HAP-1 (cell line): Measurements from ENCODE around the gene GTPBP2.
A peak's percentile ranks its signal among the peaks of the same experiment; 100 is the strongest.
"Not testable (repeated sequence)": the region's sequence is repeated elsewhere in the genome, so short reads cannot be mapped to it uniquely, and the experiment has no call there.

Experiments
- DNase-seq, 2 experiments: peaks; one replicate each; pipeline ENCODE4 v3.0.0-alpha.2; 2016 to 2020; ENCODE audit warnings: low spot score in 2 of 2
- H3K27me3 ChIP-seq: fragments of 250-450 bp; sonication (Bioruptor Pico); 2 replicates; pipeline ENCODE4 v1.5.1; 2020; ENCODE audit warnings: low read depth, mild to moderate bottlenecking, moderate library complexity
- H3K36me3 ChIP-seq: fragments of 250-450 bp; sonication (Bioruptor Pico); replicated peaks from 2 replicates; pipeline ENCODE4 v1.5.1; 2020; ENCODE audit warnings: mild to moderate bottlenecking
- H3K4me1 ChIP-seq: fragments of 250-450 bp; sonication (Bioruptor Pico); 2 replicates; pipeline ENCODE4 v1.5.1; 2020; ENCODE audit warnings: mild to moderate bottlenecking
- H3K4me3 ChIP-seq: fragments of 250-450 bp; sonication (Bioruptor Pico); 2 replicates; pipeline ENCODE4 v1.5.1; 2020; ENCODE audit warnings: mild to moderate bottlenecking, moderate library complexity
- H3K9me3 ChIP-seq: fragments of 250-450 bp; sonication (Bioruptor Pico); 2 replicates; pipeline ENCODE4 v1.5.1; 2020; ENCODE audit warnings: mild to moderate bottlenecking, moderate library complexity
- in situ Hi-C: fragments of 300-500 bp; cut with MboI; formaldehyde crosslinking; loops from 3 replicates; pipeline ENCODE4 v1.14.3; 2020; ENCODE audit warnings: low sequenced_read_pairs, inconsistent platforms, mixed read lengths

GTPBP2 gene

GRCh38 chr6:43644940-43645612 is 16.0 kb upstream of the GTPBP2 start, which contains the start of gene RSPH9:
Gene RSPH9, plus strand, starts transcription at chr6:43645036. Its CDS starts 63 bp downstream, at chr6:43645099.
- H3K9me3 ChIP-seq = no peaks in the 10 kb centered on the region
- no peaks in the 10 kb centered on the region for H3K27me3 ChIP-seq
- in situ Hi-C loops = no loop called here
- H3K4me3 ChIP-seq = no peak within 1 kb of the TSS
- H3K36me3 ChIP-seq = peaks cover 18% of the 10 kb centered on the region
- DNase-seq = no peak
- no peaks in the 10 kb centered on the region for H3K4me1 ChIP-seq

GRCh38 chr6:43639984-43640800 is 11.1 kb upstream of the GTPBP2 start:
- Histone ChIP-seq H3K4me1 (peaks cover 6% of the 10 kb centered on the region), H3K36me3 (peaks cover 56% of the 10 kb centered on the region), H3K27me3 (no peaks in the 10 kb centered on the region), H3K9me3 (no peaks in the 10 kb centered on the region), H3K4me3 (no peak overlapping the region)
- in situ Hi-C loops = no loop called here
- DNase-seq = no peak

- peak overlapping the region; percentile 82 for H3K4me3 ChIP-seq
- in situ Hi-C loops = no loop called here
- H3K4me1 ChIP-seq = peaks cover 6% of the 10 kb centered on the region
- H3K36me3 ChIP-seq = peaks cover 50% of the 10 kb centered on the region
- DNase-seq = no peak
- H3K27me3 ChIP-seq = no peaks in the 10 kb centered on the region
- no peaks in the 10 kb centered on the region for H3K9me3 ChIP-seq
Measured at GRCh38 chr6:43636308-43636659, 7.2 kb upstream of the GTPBP2 start.

GRCh38 chr6:43635387-43636307 is 6.6 kb upstream of the GTPBP2 start, which contains the start of gene MAD2L1BP:
Gene MAD2L1BP, plus strand, starts transcription at chr6:43635840. Its CDS starts 36 bp downstream, at chr6:43635876.
- no peaks in the 10 kb centered on the region for H3K27me3 ChIP-seq

DNA sequence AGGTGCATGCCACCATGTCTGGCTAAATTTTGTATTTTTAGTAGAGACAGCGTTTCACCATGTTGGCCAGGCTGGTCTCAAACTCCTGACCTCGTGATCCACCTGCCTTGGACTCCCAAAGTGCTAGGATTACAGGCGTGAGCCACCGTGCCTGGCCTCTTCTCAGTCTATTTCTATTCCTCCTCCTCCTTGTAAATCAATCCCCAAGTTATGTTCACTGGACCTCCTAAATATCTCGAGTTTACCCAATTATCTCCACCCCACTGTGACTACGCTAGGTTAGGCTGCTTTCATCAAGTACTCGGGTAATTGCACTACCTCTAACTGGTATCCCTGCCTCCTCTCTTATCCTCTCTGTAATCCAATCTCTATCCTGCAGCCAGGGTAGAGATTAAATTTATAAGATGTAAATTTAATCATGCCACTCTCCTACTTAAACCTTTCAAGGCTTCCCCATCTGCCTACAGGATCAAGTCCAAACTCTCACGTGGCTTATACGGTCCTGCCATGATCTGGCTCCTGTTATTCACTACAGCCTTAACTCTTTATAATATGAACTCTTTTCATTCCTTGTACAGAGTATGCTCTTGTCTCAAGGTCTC is 5.7 kb upstream of the GTPBP2 start:
- Histone ChIP-seq H3K9me3 (no peaks in the 10 kb centered on the region), H3K36me3 (peaks cover 35% of the 10 kb centered on the region), H3K4me1 (peaks cover 11% of the 10 kb centered on the region), H3K4me3 (no peak overlapping the region), H3K27me3 (no peaks in the 10 kb centered on the region)
- DNase-seq = no peak
- in situ Hi-C loops = no loop called here

More at GRCh38 chr6:43635387-43636307, 6.6 kb upstream of the GTPBP2 start, which contains the start of gene MAD2L1BP:
- peak; percentile 82 to 92 for DNase-seq
- Histone ChIP-seq H3K4me1 (peaks cover 6% of the 10 kb centered on the region), H3K36me3 (peaks cover 44% of the 10 kb centered on the region), H3K9me3 (no peaks in the 10 kb centered on the region), H3K4me3 (peak within 1 kb of the TSS; percentile 82)
- in situ Hi-C loops = no loop called here

GRCh38 chr6:43633002-43633401 is 3.9 kb upstream of the GTPBP2 start:
- H3K4me3 ChIP-seq, DNase-seq, H3K27me3 ChIP-seq, in situ Hi-C loops, H3K9me3 ChIP-seq: not testable (repeated sequence)
- Histone ChIP-seq H3K4me1 (peaks cover 17% of the 10 kb centered on the region), H3K36me3 (peaks cover 17% of the 10 kb centered on the region)

GRCh38 chr6:43630980-43631619 is 2.0 kb upstream of the GTPBP2 start:
- DNase-seq = no peak
- no peaks in the 10 kb centered on the region for H3K9me3 ChIP-seq
- H3K36me3 ChIP-seq = peaks cover 11% of the 10 kb centered on the region
- H3K4me3 ChIP-seq = no peak overlapping the region
- peaks cover 18% of the 10 kb centered on the region for H3K4me1 ChIP-seq
- in situ Hi-C loops = no loop called here
- no peaks in the 10 kb centered on the region for H3K27me3 ChIP-seq

DNA sequence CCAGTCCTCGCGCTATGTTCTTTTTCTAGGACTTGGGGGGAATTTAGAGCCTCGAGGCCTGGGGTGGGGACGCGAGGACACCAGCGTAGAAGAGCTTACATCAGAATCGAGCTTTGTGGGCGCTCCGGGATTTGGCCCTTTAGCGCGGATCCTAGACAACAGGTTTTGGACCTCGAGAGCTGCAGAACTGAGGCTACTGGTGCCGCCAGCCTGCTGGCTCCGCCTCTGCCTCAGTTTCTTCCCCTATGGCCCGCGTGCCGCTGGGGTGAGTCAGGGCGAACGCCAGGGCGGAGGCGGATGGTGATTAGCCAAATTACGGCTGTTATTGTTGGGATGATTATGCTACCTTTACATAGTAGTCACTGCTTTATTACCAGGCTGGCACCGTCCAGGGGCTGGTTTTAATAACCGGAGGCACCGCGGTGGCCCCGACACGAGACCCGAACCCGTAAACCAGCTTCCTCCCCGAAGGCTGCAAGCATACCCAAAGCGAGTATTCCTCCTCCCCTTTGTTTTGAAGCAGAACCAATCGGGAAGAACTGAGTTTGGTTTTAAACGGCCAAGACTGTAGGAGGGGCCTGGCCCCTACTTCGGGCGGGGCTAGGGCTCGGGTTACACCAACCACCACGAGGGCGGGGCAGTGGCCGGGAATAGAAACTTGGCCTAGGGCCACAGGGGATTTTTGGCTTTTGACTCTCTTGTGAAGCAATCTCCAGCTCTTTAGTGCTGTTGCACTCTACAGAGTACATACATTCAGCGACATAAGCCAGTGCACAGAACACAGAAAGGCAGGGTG is 639 bp upstream of the GTPBP2 start:
- peak; percentile 98 to 99 for DNase-seq
- Histone ChIP-seq H3K4me3 (peak overlapping the region; percentile 72), H3K9me3 (no peaks in the 10 kb centered on the region), H3K27me3 (no peaks in the 10 kb centered on the region), H3K36me3 (peaks cover 25% of the 10 kb centered on the region), H3K4me1 (peaks cover 18% of the 10 kb centered on the region)
- in situ Hi-C loops = no loop called here

- in situ Hi-C loops = no loop called here
- no peaks in the 10 kb centered on the region for H3K9me3 ChIP-seq
- peaks cover 18% of the 10 kb centered on the region for H3K4me1 ChIP-seq
- H3K4me3 ChIP-seq = peak overlapping the region; percentile 72
- DNase-seq = peak; percentile 50 to 75
- no peaks in the 10 kb centered on the region for H3K27me3 ChIP-seq
- peaks cover 36% of the 10 kb centered on the region for H3K36me3 ChIP-seq
Measured at GRCh38 chr6:43628393-43629103, 516 bp downstream of the GTPBP2 start.

GRCh38 chr6:43627008-43627825 is 1.8 kb downstream of the GTPBP2 start:
- no peak for DNase-seq
- Histone ChIP-seq H3K4me1 (peaks cover 18% of the 10 kb centered on the region), H3K4me3 (peak overlapping the region; percentile 3; the same call in 1 of the 2 replicates), H3K27me3 (no peaks in the 10 kb centered on the region), H3K36me3 (peaks cover 50% of the 10 kb centered on the region), H3K9me3 (no peaks in the 10 kb centered on the region)
- in situ Hi-C loops = no loop called here

- H3K27me3 ChIP-seq = no peaks in the 10 kb centered on the region
- H3K9me3 ChIP-seq = no peaks in the 10 kb centered on the region
- H3K4me1 ChIP-seq = peaks cover 18% of the 10 kb centered on the region
- in situ Hi-C loops = no loop called here
- no peak for DNase-seq
- H3K4me3 ChIP-seq = no peak overlapping the region
- peaks cover 67% of the 10 kb centered on the region for H3K36me3 ChIP-seq
Measured at GRCh38 chr6:43625393-43625992, 3.6 kb downstream of the GTPBP2 start.
